ENCODE results near the gene MLLT3.

MLLT3 gene

GRCh38 chr9:20511686-20512085 lies 110.6 kb downstream of the MLLT3 start:
- TF ChIP-seq CTCF (IDR thresholded peaks at IDR 0.05; ENCODE audit: extremely low read depth, missing control alignments): no peak
- no peak for DNase-seq (ENCODE audit: low spot score)

- TF ChIP-seq CTCF (IDR thresholded peaks at IDR 0.05; ENCODE audit: extremely low read depth, missing control alignments): no peak
- DNase-seq (ENCODE audit: low spot score): no peak
Observed at GRCh38 chr9:20509466-20509865, 112.8 kb downstream of the MLLT3 start.

GRCh38 chr9:20508242-20508641 lies 114.1 kb downstream of the MLLT3 start:
- TF ChIP-seq CTCF (IDR thresholded peaks at IDR 0.05; ENCODE audit: extremely low read depth, missing control alignments): no peak
- peak; percentile 46 for DNase-seq (ENCODE audit: low spot score)

DNA sequence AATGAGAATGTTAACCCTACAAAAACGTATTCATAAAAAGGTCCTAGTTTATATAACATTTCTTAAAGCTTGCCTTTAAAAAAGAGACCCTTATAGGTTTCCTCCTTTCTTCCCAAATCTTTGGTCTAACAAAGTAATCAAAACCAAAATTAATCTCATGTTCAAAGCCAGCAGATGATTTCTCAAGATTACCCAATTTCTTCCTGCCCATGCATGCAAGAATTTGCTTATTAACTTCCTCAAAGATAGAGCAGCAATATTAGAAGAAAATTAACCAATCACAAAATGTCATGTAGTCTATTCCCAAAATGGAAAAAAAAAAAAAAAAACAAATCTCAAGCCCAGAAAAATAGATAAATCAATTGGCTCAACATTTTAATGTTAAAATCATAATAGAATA lies 114.9 kb downstream of the MLLT3 start:
- DNase-seq (ENCODE audit: low spot score): no peak
- TF ChIP-seq CTCF (IDR thresholded peaks at IDR 0.05; ENCODE audit: extremely low read depth, missing control alignments): no peak

DNA sequence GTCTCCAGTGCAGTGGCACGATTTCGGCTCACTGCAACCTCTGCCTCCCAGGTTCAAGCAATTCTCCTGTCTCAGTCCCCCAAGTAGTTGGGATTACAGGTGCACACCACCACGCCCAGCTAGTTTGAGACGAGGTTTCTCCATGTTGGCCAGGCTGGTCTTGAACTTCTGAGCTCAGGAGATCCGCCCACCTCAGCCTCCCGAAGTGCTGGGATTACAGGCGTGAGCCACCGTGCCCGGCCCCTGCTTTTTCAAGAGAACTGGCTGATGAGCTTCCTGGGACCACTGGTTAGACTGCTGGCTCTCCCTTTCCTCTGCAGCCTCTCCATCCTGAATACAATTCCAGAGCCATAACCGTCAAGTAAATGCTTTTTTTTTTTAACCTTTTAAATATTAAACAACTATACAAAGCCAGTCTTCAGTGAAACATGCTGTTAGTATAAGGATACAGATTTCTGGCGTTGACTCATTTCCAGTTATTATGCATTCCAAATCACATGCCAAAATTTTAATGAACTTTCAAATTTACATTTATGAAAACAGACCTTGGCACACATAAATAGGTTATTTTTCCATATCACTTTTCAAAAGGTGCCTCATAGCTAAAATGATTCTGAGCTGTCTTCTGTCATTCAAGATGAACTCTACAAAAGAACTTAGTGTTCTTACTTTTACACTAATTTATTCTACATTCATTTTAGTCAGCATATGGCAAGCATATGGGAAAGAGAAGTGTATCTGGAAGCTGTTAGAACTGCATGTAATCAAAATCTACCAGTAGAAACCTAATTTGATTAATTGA lies 116.0 kb downstream of the MLLT3 start:
- TF ChIP-seq CTCF (IDR thresholded peaks at IDR 0.05; ENCODE audit: extremely low read depth, missing control alignments): no peak
- no peak for DNase-seq (ENCODE audit: low spot score)

GRCh38 chr9:20505574-20505973 lies 116.7 kb downstream of the MLLT3 start:
- TF ChIP-seq CTCF (IDR thresholded peaks at IDR 0.05; ENCODE audit: extremely low read depth, missing control alignments): no peak
- no peak for DNase-seq (ENCODE audit: low spot score)

- no peak for TF ChIP-seq CTCF (IDR thresholded peaks at IDR 0.05; ENCODE audit: extremely low read depth, missing control alignments)
- DNase-seq (ENCODE audit: low spot score): no peak
Observed at GRCh38 chr9:20504930-20505329, 117.4 kb downstream of the MLLT3 start.

All from GM20000 (cell line).